PC-3 (cell line): Measurements from ENCODE around the gene C11orf91.

ENCODE experiments used
- EZH2 ChIP-seq: fragments of 300-600 bp; sonication (generic); IDR thresholded peaks from one replicate; pipeline ENCODE4 v1.6.1; 2017; ENCODE audit warnings: antibody characterized with exemption, mild to moderate bottlenecking, low read length; ENCODE audit not compliant: unreplicated experiment
- EZH2phosphoT487 ChIP-seq: fragments of 300-600 bp; sonication (generic); IDR thresholded peaks from 2 replicates; pipeline ENCODE4 v1.6.1; 2018; ENCODE audit warnings: mild to moderate bottlenecking, antibody characterized with exemption, low read length, borderline replicate concordance
- TF ChIP-seq, protein P1 (sequence below): fragments of 300-600 bp; sonication (generic); conservative IDR thresholded peaks from 2 replicates; pipeline ENCODE4 v1.5.1; 2017; ENCODE audit warnings: antibody characterized with exemption, low read depth, mild to moderate bottlenecking, low read length

DNA sequence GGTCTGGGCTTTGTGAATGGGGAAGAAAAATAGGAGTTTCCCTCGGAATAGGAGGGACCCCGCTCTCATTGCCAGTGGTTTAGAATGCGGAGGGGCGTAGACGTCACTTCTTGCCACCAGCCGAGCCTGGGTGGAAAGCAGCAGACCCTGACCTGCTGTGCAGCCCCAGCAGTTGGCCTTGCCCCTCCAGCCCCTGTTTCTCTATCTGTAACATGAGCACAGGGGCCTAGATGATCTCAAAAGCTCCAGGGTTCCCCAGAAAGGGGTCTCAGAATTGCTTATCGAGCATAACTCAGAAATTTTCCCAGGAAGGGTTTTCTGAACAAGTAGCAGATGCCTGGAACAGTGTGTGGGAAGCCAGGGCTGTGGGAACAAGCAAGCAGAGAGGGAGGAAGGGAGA is 43.9 kb downstream of the C11orf91 start:
- TF ChIP-seq, protein P1, sequence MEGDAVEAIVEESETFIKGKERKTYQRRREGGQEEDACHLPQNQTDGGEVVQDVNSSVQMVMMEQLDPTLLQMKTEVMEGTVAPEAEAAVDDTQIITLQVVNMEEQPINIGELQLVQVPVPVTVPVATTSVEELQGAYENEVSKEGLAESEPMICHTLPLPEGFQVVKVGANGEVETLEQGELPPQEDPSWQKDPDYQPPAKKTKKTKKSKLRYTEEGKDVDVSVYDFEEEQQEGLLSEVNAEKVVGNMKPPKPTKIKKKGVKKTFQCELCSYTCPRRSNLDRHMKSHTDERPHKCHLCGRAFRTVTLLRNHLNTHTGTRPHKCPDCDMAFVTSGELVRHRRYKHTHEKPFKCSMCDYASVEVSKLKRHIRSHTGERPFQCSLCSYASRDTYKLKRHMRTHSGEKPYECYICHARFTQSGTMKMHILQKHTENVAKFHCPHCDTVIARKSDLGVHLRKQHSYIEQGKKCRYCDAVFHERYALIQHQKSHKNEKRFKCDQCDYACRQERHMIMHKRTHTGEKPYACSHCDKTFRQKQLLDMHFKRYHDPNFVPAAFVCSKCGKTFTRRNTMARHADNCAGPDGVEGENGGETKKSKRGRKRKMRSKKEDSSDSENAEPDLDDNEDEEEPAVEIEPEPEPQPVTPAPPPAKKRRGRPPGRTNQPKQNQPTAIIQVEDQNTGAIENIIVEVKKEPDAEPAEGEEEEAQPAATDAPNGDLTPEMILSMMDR = no peak
- TF ChIP-seq EZH2 = no peak
- no peak for TF ChIP-seq EZH2phosphoT487
